Activated CD4-positive, alpha-beta memory T cell treated with anti-CD3 and anti-CD28 coated beads for 36 hours (primary cell): Measurements from ENCODE around the gene AFF4. TPM values are rescaled to one million over a fixed set of nuclear protein-coding genes. Genes with fewer than 3 reads are reported as not detected.

Experiments
- CTCF ChIA-PET: fragments of 350-600 bp; sonication (Branson Sonifier 250); formaldehyde crosslinking; loops from one replicate; lab custom pipeline; 2021; ENCODE audit warnings: antibody characterized with exemption, inconsistent platforms; lab: Charles Lee
- POLR2A ChIA-PET: fragments of 350-600 bp; sonication (Branson Sonifier 250); formaldehyde crosslinking; loops from one replicate; lab custom pipeline; 2021; ENCODE audit warnings: antibody characterized with exemption; lab: Charles Lee
- DNase-seq: peaks from one replicate; pipeline ENCODE4 v3.0.0-alpha.2; 2020
- H3K27ac Mint-ChIP-seq: one replicate; pipeline ENCODE4 v1.8.0; 2021; ENCODE audit warnings: mixed read lengths
- H3K27me3 Mint-ChIP-seq: one replicate; pipeline ENCODE4 v1.8.0; 2021; ENCODE audit warnings: mixed read lengths
- H3K36me3 Mint-ChIP-seq: one replicate; pipeline ENCODE4 v1.8.0; 2021; ENCODE audit warnings: mixed read lengths
- H3K4me1 Mint-ChIP-seq: one replicate; pipeline ENCODE4 v1.8.0; 2021; ENCODE audit warnings: low read depth, mixed read lengths
- H3K4me3 Mint-ChIP-seq: one replicate; pipeline ENCODE4 v1.8.0; 2021; ENCODE audit warnings: mild to moderate bottlenecking, mixed read lengths
- H3K9me3 Mint-ChIP-seq: one replicate; pipeline ENCODE4 v1.8.0; 2021; ENCODE audit warnings: mixed read lengths
- intact Hi-C: fragments of 100-400 bp; cut with micrococcal nuclease; formaldehyde crosslinking; loops from one replicate; pipeline ENCODE4 v1.15.1; 2023
- total RNA-seq, 2 experiments: library from RNA; stranded (reverse); gene quantifications; one replicate each; pipeline ENCODE4 v1.2.3, GENCODE V29; 2021

AFF4 gene
- total RNA-seq, 2 experiments from 2014 or later, result 21.9 to 22.1 TPM

DNA sequence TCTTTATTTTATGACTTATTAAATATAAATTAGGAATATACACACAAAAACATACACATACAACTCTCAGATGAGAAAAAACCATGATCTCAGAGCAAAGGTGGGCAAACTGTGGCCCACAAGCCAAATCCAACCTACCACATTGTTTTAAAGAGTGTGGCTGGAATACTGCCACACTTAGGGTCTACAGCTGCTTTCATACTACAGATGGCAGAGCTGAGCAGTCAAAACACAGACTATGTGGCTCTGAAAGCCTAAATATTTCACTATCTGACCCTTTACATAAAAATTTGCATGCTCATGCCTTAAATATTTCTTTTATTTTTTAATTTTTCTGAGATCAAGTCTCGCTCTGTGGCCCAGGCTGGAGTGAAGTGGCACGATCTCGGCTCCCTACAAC, 61.7 kb downstream of the AFF4 start:
- no peak for DNase-seq
- CTCF ChIA-PET, result no interaction called here

GRCh38 chr5:132901036-132901435, 62.4 kb downstream of the AFF4 start:
- H3K4me3 Mint-ChIP-seq, result no peak overlapping the region
- H3K36me3 Mint-ChIP-seq, result peaks cover 16% of the 10 kb centered on the region
- POLR2A ChIA-PET, result no interaction called here
- CTCF ChIA-PET, result interaction anchor here (1.1 kb wide), 1 partner anchor 17 kb away, joined by 4 read pairs; no protein-coding TSS in a partner anchor
- H3K27me3 Mint-ChIP-seq, result no peaks in the 10 kb centered on the region
- intact Hi-C loops, result no loop called here
- peaks cover 5% of the 10 kb centered on the region for H3K4me1 Mint-ChIP-seq
- DNase-seq, result no peak
- no peaks in the 10 kb centered on the region for H3K9me3 Mint-ChIP-seq
- H3K27ac Mint-ChIP-seq, result no peak overlapping the region

More for the DNA sequence above, 61.7 kb downstream of the AFF4 start:
- H3K27me3 Mint-ChIP-seq, result no peaks in the 10 kb centered on the region
- no peak overlapping the region for H3K27ac Mint-ChIP-seq
- H3K36me3 Mint-ChIP-seq, result peaks cover 9% of the 10 kb centered on the region
- H3K4me1 Mint-ChIP-seq, result peaks cover 9% of the 10 kb centered on the region
- no peaks in the 10 kb centered on the region for H3K9me3 Mint-ChIP-seq
- POLR2A ChIA-PET, result no interaction called here
- H3K4me3 Mint-ChIP-seq, result no peak overlapping the region
- intact Hi-C loops, result no loop called here

GRCh38 chr5:132898094-132898493, 65.3 kb downstream of the AFF4 start:
- H3K4me1 Mint-ChIP-seq, result no peaks in the 10 kb centered on the region
- H3K27me3 Mint-ChIP-seq, result no peaks in the 10 kb centered on the region
- no peak overlapping the region for H3K4me3 Mint-ChIP-seq
- no peak overlapping the region for H3K27ac Mint-ChIP-seq
- ChIA-PET POLR2A (no interaction called here), CTCF (interaction anchor here (0.8 kb wide), 1 partner anchor 526 kb away, joined by 5 read pairs; no protein-coding TSS in a partner anchor)
- no peak for DNase-seq
- peaks cover 29% of the 10 kb centered on the region for H3K36me3 Mint-ChIP-seq
- no peaks in the 10 kb centered on the region for H3K9me3 Mint-ChIP-seq
- intact Hi-C loops, result no loop called here

- DNase-seq, result no peak
- Mint-ChIP-seq H3K27ac (no peak overlapping the region), H3K4me3 (no peak overlapping the region), H3K9me3 (no peaks in the 10 kb centered on the region), H3K27me3 (no peaks in the 10 kb centered on the region), H3K36me3 (peaks cover 36% of the 10 kb centered on the region), H3K4me1 (no peaks in the 10 kb centered on the region)
- intact Hi-C loops, result no loop called here
- POLR2A ChIA-PET, result no interaction called here
- CTCF ChIA-PET, result no interaction called here
Observed at GRCh38 chr5:132896685-132897084, 66.7 kb downstream of the AFF4 start.

- Mint-ChIP-seq H3K4me3 (no peak overlapping the region), H3K9me3 (no peaks in the 10 kb centered on the region), H3K36me3 (peaks cover 36% of the 10 kb centered on the region), H3K27me3 (no peaks in the 10 kb centered on the region), H3K27ac (no peak overlapping the region), H3K4me1 (no peaks in the 10 kb centered on the region)
- ChIA-PET CTCF (no interaction called here), POLR2A (no interaction called here)
- no peak for DNase-seq
- intact Hi-C loops, result no loop called here
Observed at GRCh38 chr5:132895719-132896305, 67.6 kb downstream of the AFF4 start.

- Mint-ChIP-seq H3K9me3 (no peaks in the 10 kb centered on the region), H3K4me3 (no peak overlapping the region), H3K27ac (no peak overlapping the region), H3K27me3 (no peaks in the 10 kb centered on the region), H3K36me3 (peaks cover 41% of the 10 kb centered on the region), H3K4me1 (no peaks in the 10 kb centered on the region)
- ChIA-PET POLR2A (no interaction called here), CTCF (interaction anchor here (1.2 to 2.0 kb wide), 2 partner anchors 13 to 71 kb away, joined by 3 to 6 read pairs; no protein-coding TSS in a partner anchor)
- intact Hi-C loops, result no loop called here
- no peak for DNase-seq
Observed at GRCh38 chr5:132890817-132891216, 72.6 kb downstream of the AFF4 start.

DNA sequence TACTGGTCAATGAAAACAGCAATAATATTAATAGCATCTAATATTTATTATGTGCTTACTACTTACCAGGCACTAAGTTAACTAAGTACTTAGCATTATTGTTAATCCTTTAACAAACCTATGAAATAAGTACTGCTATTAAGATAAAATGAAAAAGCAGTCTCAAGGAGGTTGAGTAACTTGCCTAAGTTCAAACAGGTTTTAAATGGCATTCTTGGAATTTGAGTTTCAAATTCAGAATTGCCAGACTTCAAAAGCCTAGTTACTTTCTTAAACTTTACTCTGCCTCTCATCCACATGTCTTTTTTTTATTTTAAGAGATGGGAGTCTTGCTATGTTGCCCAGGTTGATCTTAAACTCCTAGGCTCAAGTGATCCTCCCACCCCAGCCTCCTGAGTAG, 73.9 kb downstream of the AFF4 start:
- H3K4me1 Mint-ChIP-seq, result peaks cover 3% of the 10 kb centered on the region
- no peak for DNase-seq
- CTCF ChIA-PET, result no interaction called here
- intact Hi-C loops, result no loop called here
- peaks cover 38% of the 10 kb centered on the region for H3K36me3 Mint-ChIP-seq
- H3K27ac Mint-ChIP-seq, result no peak overlapping the region
- POLR2A ChIA-PET, result no interaction called here
- H3K27me3 Mint-ChIP-seq, result no peaks in the 10 kb centered on the region
- no peak overlapping the region for H3K4me3 Mint-ChIP-seq
- no peaks in the 10 kb centered on the region for H3K9me3 Mint-ChIP-seq

GRCh38 chr5:132887283-132887682, 76.2 kb downstream of the AFF4 start:
- no peak for DNase-seq
- H3K36me3 Mint-ChIP-seq, result peaks cover 28% of the 10 kb centered on the region
- POLR2A ChIA-PET, result no interaction called here
- intact Hi-C loops, result no loop called here
- CTCF ChIA-PET, result no interaction called here
- no peak overlapping the region for H3K27ac Mint-ChIP-seq
- H3K9me3 Mint-ChIP-seq, result no peaks in the 10 kb centered on the region
- H3K4me1 Mint-ChIP-seq, result peaks cover 3% of the 10 kb centered on the region
- no peaks in the 10 kb centered on the region for H3K27me3 Mint-ChIP-seq
- no peak overlapping the region for H3K4me3 Mint-ChIP-seq

DNA sequence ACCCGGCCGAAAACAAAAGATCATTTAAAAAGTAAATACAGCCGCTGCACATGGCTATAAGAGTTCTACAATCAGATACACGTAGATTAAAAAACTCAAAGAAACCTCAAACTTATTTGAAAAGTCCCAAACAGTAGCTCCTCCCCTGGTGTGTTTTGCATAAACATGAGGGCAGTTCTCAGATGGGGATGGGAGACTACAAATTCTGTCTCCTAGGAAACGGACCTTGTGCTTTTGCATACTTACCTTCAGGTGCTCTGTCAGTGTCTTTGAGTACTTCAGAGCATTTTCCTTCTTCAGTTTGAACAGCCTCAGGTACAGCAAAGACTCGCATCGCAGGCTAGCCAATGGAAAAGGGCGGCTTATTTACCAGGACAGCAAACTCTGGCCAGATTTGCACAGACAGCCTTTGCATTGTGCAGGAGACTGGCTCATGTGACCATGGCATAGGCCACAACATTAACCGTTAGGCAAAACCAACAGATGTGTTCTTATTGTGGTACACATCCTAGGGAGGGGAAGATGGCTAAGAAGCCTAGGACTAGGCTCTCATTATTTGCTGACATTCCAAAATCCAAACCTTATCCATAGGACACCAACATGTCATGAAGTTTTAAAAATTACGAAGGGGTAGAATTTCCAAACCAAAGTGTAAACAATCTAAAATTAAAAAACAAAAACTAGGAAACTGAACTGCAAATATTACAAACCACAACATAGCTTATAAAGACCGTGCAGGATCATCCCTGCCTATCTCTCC, 77.2 kb downstream of the AFF4 start:
- ChIA-PET CTCF (no interaction called here), POLR2A (no interaction called here)
- intact Hi-C loops, result no loop called here
- Mint-ChIP-seq H3K4me3 (no peak overlapping the region), H3K27ac (no peak overlapping the region), H3K4me1 (peaks cover 3% of the 10 kb centered on the region), H3K27me3 (no peaks in the 10 kb centered on the region), H3K36me3 (peaks cover 25% of the 10 kb centered on the region), H3K9me3 (no peaks in the 10 kb centered on the region)
- DNase-seq, result no peak

DNA sequence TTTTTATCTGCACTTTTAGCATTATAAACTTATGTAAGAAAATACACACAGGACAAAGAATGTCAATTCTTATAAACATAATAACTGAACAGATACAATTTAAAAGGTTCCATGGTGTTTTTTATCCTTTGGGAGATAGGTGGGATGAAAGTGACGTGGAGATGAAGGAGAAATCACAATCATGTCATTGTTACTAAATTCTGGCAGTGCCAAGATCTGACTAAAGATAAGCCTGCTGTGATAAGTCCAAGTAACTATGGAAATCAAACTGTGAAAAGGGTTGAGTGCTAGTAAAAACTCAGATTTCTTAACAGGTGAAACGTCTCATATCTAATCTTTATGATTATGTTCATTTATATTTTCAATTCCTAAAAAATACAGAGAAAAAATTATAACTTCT, 78.9 kb downstream of the AFF4 start:
- H3K27ac Mint-ChIP-seq, result no peak overlapping the region
- H3K9me3 Mint-ChIP-seq, result no peaks in the 10 kb centered on the region
- DNase-seq, result no peak
- ChIA-PET POLR2A (no interaction called here), CTCF (interaction anchor here (1.6 kb wide), 1 partner anchor 51 kb away, joined by 3 read pairs; no protein-coding TSS in a partner anchor)
- peaks cover 3% of the 10 kb centered on the region for H3K4me1 Mint-ChIP-seq
- H3K4me3 Mint-ChIP-seq, result no peak overlapping the region
- H3K36me3 Mint-ChIP-seq, result peaks cover 30% of the 10 kb centered on the region
- H3K27me3 Mint-ChIP-seq, result no peaks in the 10 kb centered on the region
- intact Hi-C loops, result no loop called here

DNA sequence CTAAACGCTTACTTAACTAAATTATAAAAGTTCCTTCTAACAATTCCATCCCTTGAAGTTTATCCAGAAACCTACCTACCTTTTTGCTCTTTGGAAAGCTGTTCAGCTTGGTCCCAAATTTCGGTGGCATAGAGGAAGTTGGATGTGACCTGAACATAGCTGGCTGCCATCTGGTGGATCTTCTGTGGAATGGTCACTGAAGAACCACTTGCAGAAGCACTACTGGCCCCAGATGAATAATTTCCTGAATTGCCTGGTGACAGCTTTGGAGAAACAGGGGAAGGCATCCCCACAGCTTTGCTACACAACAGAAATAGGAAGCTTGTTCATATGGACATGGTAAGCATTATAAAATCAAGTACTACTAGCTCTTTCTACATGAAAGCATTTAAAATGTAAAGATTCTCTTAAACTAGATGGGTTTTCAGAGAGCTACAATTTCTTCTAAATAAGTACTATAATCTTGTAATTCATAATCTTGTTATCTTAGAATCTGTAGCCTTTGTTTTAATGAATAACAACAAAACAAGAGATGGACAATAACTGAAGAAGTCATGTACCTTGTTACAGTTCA, 80.1 kb downstream of the AFF4 start:
- no peak overlapping the region for H3K4me3 Mint-ChIP-seq
- peaks cover 3% of the 10 kb centered on the region for H3K4me1 Mint-ChIP-seq
- no peaks in the 10 kb centered on the region for H3K9me3 Mint-ChIP-seq
- DNase-seq, result peak; percentile 38
- H3K27me3 Mint-ChIP-seq, result no peaks in the 10 kb centered on the region
- peaks cover 28% of the 10 kb centered on the region for H3K36me3 Mint-ChIP-seq
- intact Hi-C loops, result loop anchor here (2.0 kb wide), 1 partner anchor 53 kb away; the partner anchor contains the start of gene SHROOM1
- H3K27ac Mint-ChIP-seq, result no peak overlapping the region
- ChIA-PET CTCF (interaction anchor here (0.6 to 2.6 kb wide), 17 partner anchors 10 to 497 kb away, joined by 3 to 17 read pairs (median 3); partner anchors contain the start of genes GDF9, SHROOM1 and UQCRQ), POLR2A (no interaction called here)

GRCh38 chr5:132877938-132878337, 85.5 kb downstream of the AFF4 start:
- H3K27ac Mint-ChIP-seq, result no peak overlapping the region
- H3K36me3 Mint-ChIP-seq, result peaks cover 19% of the 10 kb centered on the region
- no peaks in the 10 kb centered on the region for H3K27me3 Mint-ChIP-seq
- intact Hi-C loops, result no loop called here
- ChIA-PET POLR2A (interaction anchor here (1.8 kb wide), 1 partner anchor 11 kb away, joined by 4 read pairs; no protein-coding TSS in a partner anchor), CTCF (interaction anchor here (1.8 kb wide), 1 partner anchor 14 kb away, joined by 6 read pairs; no protein-coding TSS in a partner anchor)
- no peaks in the 10 kb centered on the region for H3K9me3 Mint-ChIP-seq
- H3K4me1 Mint-ChIP-seq, result no peaks in the 10 kb centered on the region
- DNase-seq, result no peak
- H3K4me3 Mint-ChIP-seq, result no peak overlapping the region
